Progenitor cell of endocrine pancreas (in vitro differentiated cells): ENCODE measurements around the gene LRRTM4. TPM values are rescaled to one million over a fixed set of nuclear protein-coding genes. Genes with fewer than 3 reads are reported as not detected.
A peak's percentile ranks its signal among the peaks of the same experiment; 100 is the strongest.

Source experiments
- DNase-seq: peaks from one replicate; pipeline ENCODE4 v3.0.0; 2021; ENCODE audit warnings: low spot score; ENCODE audit not compliant: unreplicated experiment
- H3K27ac Mint-ChIP-seq: 2 replicates; pipeline ENCODE4 v1.8.0; 2021; ENCODE audit warnings: mild to moderate bottlenecking, moderate library complexity, mixed read lengths
- H3K27me3 Mint-ChIP-seq: 2 replicates; pipeline ENCODE4 v1.8.0; 2021; ENCODE audit warnings: mixed read lengths
- H3K36me3 Mint-ChIP-seq: 2 replicates; pipeline ENCODE4 v1.8.0; 2022; ENCODE audit warnings: mixed read lengths; ENCODE audit not compliant: insufficient read depth
- H3K4me1 Mint-ChIP-seq: 2 replicates; pipeline ENCODE4 v1.8.0; 2021; ENCODE audit warnings: low read depth, mixed read lengths
- H3K4me3 Mint-ChIP-seq: 2 replicates; pipeline ENCODE4 v1.8.0; 2021; ENCODE audit warnings: low read depth, mild to moderate bottlenecking, moderate library complexity, mixed read lengths
- H3K9me3 Mint-ChIP-seq: 2 replicates; pipeline ENCODE4 v1.8.0; 2021; ENCODE audit warnings: low read depth, mixed read lengths
- CTCF ChIP-seq: fragments of 200-600 bp; sonication (generic); IDR thresholded peaks from one replicate; pipeline ENCODE4 v1.5.0; 2021; ENCODE audit warnings: antibody characterized with exemption, mild to moderate bottlenecking; ENCODE audit not compliant: unreplicated experiment
- total RNA-seq: library from RNA; stranded (reverse); gene quantifications from 2 replicates; pipeline ENCODE4 v1.2.1, GENCODE V29; 2021

The LRRTM4 gene
- total RNA-seq, 1 donor from 2014 or later, result 2.3 TPM

GRCh38 chr2:77007686-77008085 lies 514.5 kb downstream of the LRRTM4 start:
- no peak for TF ChIP-seq CTCF
- Mint-ChIP-seq H3K4me3 (no peak overlapping the region), H3K27me3 (no peaks in the 10 kb centered on the region), H3K4me1 (peaks cover 7% of the 10 kb centered on the region), H3K36me3 (no peaks in the 10 kb centered on the region), H3K27ac (peak overlapping the region; percentile 34), H3K9me3 (peaks cover 3% of the 10 kb centered on the region)
- DNase-seq, result no peak

- no peak for TF ChIP-seq CTCF
- no peak for DNase-seq
- H3K9me3 Mint-ChIP-seq, result peaks cover 3% of the 10 kb centered on the region
- H3K36me3 Mint-ChIP-seq, result no peaks in the 10 kb centered on the region
- no peaks in the 10 kb centered on the region for H3K27me3 Mint-ChIP-seq
- no peak overlapping the region for H3K4me3 Mint-ChIP-seq
- no peak overlapping the region for H3K27ac Mint-ChIP-seq
- peaks cover 5% of the 10 kb centered on the region for H3K4me1 Mint-ChIP-seq
Observed at GRCh38 chr2:77005522-77005921, 516.7 kb downstream of the LRRTM4 start.

- Mint-ChIP-seq H3K4me3 (no peak overlapping the region), H3K27ac (no peak overlapping the region), H3K9me3 (peaks cover 3% of the 10 kb centered on the region), H3K36me3 (no peaks in the 10 kb centered on the region), H3K4me1 (peaks cover 1% of the 10 kb centered on the region), H3K27me3 (no peaks in the 10 kb centered on the region)
- no peak for TF ChIP-seq CTCF
- DNase-seq, result no peak
Observed at GRCh38 chr2:77001895-77002294, 520.3 kb downstream of the LRRTM4 start.

- no peak for TF ChIP-seq CTCF
- DNase-seq, result no peak
- Mint-ChIP-seq H3K36me3 (no peaks in the 10 kb centered on the region), H3K4me3 (no peak overlapping the region), H3K27ac (no peak overlapping the region), H3K27me3 (no peaks in the 10 kb centered on the region), H3K4me1 (peaks cover 1% of the 10 kb centered on the region), H3K9me3 (peaks cover 3% of the 10 kb centered on the region)
Observed at GRCh38 chr2:76998704-76999103, 523.5 kb downstream of the LRRTM4 start.

- H3K4me1 Mint-ChIP-seq, result peaks cover 1% of the 10 kb centered on the region
- H3K4me3 Mint-ChIP-seq, result no peak overlapping the region
- no peaks in the 10 kb centered on the region for H3K9me3 Mint-ChIP-seq
- H3K36me3 Mint-ChIP-seq, result no peaks in the 10 kb centered on the region
- no peak for DNase-seq
- TF ChIP-seq CTCF, result no peak
- H3K27ac Mint-ChIP-seq, result no peak overlapping the region
- no peaks in the 10 kb centered on the region for H3K27me3 Mint-ChIP-seq
Observed at GRCh38 chr2:76998152-76998551, 524.0 kb downstream of the LRRTM4 start.
